Panc1 (cell line): ENCODE results near the gene STARD7.

Experiments
- POLR2AphosphoS5 ChIP-seq: IDR thresholded peaks from 2 replicates; pipeline ENCODE4 v1.6.1; 2012; ENCODE audit warnings: mild to moderate bottlenecking, low read depth, low read length, moderate library complexity
- TF ChIP-seq, protein P1 (sequence below): fragments of 450-650 bp; IDR thresholded peaks from 2 replicates; pipeline ENCODE4 v1.5.1; 2017; ENCODE audit warnings: mild to moderate bottlenecking

DNA sequence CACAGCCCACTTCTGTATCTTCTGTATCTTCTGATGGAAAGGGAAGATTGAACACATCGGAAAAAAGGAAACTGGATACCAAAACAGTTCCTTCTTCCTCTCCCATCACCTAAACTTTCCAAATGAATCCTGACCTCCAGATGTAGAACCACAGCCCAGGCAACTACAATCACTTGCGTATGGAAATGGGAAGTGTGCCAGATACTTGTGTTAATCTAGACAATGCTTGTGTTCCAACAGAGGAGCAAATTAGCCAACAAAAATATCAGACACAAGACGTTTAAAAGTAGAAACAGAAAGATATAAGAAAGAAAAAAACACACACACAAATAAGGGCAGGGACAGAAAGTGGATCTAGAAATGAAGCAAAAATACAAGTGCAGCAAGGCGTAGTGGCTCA lies 32.0 kb downstream of the STARD7 start:
- TF ChIP-seq, protein P1, sequence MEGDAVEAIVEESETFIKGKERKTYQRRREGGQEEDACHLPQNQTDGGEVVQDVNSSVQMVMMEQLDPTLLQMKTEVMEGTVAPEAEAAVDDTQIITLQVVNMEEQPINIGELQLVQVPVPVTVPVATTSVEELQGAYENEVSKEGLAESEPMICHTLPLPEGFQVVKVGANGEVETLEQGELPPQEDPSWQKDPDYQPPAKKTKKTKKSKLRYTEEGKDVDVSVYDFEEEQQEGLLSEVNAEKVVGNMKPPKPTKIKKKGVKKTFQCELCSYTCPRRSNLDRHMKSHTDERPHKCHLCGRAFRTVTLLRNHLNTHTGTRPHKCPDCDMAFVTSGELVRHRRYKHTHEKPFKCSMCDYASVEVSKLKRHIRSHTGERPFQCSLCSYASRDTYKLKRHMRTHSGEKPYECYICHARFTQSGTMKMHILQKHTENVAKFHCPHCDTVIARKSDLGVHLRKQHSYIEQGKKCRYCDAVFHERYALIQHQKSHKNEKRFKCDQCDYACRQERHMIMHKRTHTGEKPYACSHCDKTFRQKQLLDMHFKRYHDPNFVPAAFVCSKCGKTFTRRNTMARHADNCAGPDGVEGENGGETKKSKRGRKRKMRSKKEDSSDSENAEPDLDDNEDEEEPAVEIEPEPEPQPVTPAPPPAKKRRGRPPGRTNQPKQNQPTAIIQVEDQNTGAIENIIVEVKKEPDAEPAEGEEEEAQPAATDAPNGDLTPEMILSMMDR = no peak
- no peak for TF ChIP-seq POLR2AphosphoS5
